ENCODE measurements around the gene DTNB.
"Not testable (repeated sequence)": the region's sequence is repeated elsewhere in the genome, so short reads cannot be mapped to it uniquely, and the experiment has no call there.

Gene DTNB

DNA sequence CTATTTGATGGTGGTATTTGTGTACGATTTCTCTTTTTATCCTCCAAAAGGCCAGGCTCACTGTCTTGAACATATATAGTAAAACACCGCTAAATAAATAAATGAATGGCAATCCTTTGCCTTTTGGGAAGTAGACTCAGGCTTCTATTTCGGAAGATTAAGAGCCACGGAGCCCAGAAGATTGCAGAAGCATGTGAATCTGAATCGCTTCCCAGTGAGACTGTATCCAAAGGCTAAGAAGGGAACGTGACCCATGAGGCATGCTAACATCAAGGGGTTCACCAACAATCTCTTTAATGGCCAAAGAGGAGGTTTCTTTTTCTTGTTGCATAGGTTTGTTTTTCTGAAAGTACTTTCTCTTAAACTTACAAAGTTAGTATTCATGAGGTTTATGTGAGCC, 261.6 kb downstream of the DTNB start:
- DNase-seq = no peak

DNA sequence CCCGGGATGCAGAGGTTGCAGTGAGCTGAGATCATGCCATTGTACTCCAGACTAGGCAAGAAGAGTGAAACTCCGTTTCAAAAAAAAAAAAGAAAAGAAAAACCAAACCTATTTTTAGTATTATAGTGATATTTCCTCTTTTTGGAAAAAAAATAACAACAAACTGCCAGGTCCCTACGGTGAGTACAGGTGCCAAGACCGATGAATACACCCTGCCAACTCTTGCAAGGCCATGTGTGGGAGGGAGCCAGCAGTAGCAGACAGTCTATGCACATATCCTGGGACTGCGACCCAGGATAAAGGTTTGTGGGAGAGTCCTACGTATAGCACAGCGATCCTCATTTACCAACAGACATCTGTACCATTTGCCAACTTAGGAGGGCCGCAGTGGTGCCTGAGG, 262.1 kb downstream of the DTNB start:
- DNase-seq = no peak

DNA sequence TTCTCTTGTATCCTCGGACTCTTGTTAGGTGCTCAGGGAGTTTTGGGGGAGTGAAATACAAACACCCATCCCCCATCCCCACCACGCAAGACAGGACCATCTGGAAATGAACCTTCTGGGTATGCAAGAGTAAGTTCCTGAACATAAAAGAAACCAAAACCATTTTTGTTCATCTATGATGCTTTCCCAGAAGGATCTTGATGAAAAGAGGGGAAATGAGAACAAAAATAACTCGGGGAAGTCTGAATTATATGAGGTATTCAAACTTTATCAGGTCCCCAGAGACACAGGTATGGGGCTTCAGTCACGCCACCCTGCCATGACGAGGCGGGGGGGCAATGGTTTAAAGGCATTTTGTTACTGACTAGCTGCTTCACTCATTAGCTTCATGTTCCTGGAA, 263.0 kb downstream of the DTNB start:
- DNase-seq = no peak

DNA sequence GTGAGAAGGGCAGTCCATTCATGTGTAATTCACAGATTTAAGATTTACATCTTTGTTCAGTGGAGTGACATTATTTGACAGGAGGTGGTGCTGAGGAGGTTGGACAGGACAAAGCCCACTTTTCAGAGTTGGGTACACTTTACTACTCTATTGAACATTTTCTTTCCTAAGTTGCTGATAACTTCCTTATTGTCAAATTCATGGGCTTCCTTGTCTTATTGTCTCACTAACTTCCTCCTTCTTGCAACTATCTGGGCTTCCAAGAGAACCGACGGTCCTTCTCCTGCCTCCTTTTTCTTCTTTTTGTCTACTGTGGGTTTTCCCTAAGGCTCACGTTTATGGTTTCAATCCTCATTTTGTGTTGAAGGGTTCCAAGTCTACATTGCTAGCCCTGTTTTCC, 263.9 kb downstream of the DTNB start:
- no peak for DNase-seq

DNA sequence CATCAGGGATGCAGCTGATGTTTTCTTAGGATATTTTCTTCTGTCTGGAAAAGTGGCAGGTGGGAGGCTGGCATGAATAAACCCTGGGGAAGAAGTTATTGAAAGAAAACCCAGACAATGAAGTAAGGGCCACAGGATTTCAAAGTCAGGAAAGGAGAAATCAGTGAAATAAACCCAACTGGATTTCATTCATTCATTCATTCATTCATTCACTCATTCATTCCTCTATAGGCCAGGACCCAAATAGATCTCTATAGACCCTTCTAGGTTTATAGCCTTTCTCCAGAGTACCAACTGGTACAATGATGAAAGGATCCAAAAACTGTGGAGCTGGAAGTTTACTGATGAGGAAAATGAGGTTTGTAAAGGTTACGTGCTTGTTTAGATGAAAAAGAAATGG, 264.3 kb downstream of the DTNB start:
- no peak for DNase-seq

DNA sequence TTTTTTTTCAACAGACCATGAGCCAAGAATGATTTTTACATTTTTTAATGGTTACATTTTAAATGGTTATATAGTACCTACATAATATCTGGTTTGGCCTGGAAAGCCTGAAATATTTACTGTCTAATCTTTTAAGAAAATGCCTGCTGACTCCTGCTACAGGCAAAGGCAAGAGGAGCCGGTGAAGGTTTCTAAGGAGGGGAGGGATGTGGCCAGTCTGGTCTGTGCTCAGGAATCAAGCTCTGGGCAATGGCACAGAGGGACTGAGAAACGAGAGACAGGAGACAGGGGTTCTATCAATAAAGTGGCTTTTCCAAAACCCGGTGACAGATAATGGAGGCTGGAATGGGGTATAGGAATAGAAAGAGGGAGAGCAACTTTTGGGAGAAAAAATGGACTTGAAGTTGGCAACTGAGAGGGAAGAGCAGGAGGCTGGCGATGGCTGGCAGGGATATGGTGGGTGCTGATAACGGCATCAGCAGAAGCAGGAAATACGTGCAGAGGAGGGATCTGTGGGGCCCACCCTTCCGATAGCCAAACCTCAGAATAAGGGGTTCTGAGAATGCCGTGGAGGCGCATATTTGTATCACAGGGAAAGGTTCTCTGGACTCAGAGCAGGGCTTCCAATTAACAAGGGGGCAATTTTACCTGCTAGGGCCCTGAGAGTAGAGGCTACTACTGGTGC, 267.6 kb downstream of the DTNB start:
- DNase-seq = no peak

DNA sequence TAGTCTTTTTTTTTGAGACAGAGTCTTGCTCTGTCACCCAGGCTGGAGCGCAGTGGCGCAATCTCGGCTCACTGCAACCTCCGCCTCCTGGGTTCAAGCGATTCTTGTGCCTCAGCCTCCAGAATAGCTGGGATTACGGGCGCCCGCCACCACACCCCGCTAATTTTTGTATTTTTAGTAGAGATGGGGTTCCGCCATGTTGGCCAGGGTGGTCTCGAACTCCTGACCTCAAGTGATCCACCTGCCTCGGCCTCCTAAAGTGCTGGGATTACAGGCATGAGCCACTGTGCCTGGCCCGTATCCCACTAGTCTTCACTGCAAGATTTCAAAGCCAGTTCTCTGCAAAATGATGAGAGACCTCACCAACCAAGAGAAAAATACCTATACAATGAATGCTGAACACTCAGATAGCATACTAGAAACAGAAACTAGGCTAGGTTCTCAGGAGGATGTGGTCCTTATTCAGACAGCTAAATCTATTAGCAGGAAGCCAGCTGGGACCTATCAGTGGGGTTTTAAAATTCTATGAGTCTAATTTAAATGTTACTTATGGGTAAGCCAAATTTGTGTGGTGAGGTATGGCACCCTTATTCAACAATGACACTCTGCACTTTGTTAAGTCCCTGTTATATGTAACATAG, 270.1 kb downstream of the DTNB start:
- not testable (repeated sequence) for DNase-seq

DNA sequence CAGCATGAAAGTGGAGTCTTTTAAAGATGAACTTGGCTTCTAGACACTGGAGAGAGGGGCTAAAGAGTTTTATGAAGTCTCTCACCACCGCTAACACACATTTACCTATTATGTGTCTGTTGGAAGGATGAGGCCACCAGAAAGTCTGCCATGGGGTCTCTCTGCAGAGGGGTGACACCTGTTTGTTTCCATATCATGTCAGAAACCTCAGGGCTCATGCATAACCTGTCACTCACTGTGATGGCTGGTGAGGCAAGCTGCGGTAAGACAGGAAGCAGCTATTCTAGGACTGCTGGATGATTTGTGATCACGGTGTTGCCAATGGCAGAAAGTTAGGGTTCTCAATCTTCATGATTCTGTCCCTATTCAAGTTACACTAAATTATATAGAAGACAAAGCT, 270.9 kb downstream of the DTNB start:
- DNase-seq = no peak

DNA sequence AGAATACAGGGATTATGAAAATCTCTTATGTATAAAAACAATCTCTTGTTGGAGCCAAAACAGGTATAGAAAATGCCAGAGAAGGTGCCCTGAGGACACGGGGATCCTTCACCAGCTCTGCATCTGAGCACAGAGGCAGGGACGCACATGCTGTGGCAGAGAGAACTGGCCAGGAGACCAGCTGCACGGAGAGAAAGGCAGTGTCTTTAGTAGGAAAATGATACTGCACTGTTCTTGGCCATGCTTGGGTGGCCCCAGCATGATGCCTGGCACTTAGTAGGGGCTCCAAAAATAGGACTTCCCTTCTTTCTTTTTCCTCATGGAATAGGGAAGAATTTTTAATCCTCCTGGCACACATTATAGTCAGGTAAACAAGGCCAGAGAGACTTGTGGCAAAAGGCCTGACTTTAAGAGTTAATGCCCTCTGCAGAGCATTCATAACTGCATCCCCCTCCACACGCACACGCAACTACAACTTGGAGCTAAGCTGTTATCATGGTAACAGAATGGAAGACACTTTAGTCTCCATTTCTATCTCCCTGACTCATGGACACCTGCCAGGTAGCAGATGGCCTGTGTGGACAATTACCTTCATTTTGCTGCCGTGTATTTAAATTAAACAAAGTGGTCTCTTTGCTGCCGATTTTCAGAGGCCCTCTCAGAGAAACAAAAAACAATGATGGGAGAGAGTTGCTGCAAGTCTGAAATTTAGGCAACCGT, 271.9 kb downstream of the DTNB start:
- no peak for DNase-seq

DNA sequence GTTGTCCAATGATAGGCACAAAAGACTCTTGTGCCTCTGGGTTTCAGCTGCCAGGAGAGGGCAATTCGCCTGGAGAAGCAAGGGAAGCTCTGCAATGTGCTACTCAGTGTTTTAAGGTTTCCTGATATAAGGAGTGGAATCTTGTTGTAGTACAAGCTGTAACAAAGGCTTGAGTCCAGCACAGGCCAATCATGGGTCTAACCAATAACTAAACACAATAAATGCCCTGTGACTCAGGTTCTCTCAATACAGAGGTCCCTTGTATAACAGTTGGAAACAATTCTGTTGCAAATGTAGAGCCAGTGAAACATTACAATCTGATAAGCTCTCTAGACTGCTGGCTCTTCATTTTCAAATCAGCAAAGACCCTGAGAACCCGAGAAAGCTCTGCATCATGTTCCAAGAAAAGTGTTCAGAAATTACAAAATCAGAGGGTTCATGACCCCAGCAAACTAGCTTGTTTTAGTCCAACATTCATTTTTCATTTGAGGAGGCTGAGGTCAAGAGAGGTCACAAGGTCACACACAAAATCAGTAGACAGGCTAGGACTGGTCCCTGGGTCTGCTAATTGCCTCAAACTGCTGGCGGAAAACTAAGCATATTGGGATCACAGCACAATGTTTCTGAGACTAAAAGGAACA, 272.7 kb downstream of the DTNB start:
- DNase-seq = no peak

DNA sequence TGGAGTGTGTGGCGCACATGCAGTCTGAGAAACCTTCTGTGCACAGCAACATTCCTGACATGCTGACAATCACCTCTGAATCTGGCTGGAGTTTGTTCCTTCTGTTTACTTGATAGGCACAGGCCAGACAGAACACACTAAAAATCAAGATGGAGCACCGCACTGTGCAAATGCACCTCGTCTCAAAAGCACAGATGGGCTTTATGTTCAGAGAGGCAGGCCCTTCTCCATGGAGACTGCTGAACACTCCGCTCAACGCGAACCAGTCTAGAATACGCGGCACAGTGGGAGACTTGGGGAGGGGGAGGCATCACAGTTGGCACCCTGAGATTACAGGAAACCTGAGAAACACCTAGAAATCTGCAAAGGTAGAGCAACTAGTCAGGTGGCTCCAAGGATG, 273.2 kb downstream of the DTNB start:
- DNase-seq = no peak

DNA sequence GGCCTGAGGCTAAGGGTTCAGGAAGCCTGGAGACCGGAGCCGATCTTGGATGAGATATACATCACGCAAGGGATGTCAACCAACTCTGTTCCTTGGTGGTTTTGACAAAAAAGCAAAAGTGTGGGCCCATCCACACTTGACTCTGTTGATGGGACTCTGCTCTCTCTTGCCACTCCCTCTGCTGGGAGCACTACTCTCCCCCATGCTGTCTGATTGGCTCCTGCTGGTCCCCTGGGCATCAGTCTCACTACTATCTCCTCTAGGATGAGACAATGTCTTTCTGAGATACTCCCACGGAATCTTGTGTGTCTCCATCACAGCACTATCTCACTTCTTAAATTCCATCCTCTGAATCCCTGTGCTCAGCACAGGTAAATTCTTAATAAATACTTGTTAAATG, 274.8 kb downstream of the DTNB start:
- no peak for DNase-seq

DNA sequence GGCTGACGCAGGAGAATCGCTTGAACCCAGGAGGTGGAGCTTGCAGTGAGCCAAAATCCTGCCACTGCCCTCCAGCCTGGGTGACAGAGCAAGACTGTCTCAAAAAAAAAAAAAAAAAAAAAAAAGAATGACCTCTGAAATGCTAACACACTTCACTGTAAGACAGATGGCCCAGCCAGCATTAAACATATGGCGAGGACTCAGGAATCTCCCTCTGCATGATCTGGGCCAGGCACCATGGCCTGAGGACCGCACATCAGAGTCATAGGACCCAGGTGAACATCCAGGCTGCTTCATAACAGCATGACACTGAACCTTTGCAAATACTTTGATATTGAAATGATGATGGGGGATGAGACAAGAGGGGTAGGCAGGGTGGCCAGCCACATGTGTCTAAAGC, 275.6 kb downstream of the DTNB start:
- DNase-seq = no peak

DNA sequence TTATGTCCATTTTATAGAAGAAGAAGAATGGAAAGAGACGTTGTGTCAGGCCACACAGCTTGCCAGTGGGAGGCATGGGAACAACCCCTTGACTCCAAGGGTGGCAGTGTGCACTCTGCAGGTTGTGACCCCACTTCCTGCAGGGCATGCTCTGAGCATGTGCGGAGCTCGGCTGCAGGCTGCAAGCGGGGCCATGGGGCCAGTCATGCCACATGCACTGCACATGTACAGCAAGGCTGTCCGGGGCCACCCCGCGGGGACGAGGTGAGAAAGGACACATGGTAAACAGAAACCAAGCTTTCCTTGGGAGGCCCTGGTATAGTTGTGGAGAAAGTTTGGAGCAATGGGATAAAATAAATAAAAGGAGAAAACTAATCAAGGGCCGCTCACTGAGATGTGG, 284.2 kb downstream of the DTNB start:
- DNase-seq = no peak

DNA sequence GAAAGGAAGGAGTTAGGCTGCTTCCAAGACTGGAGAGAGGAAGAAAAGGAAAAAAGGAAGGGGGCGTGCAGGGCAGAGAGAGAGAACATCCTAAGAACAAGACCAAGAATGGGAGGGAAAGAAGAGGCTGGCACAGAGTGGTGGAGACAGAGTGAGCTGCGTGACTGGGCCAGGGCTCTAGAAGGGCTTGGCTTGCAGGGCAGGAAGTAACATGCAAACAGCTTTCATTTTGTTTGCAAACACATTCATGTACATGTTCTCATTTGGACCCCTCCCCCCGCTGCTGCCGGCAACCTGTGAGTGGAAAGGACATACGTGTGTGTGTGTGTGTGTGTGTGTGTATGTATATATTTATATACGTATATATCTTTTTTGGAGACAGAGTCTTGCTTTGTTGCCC, 284.9 kb downstream of the DTNB start:
- DNase-seq = no peak

DNA sequence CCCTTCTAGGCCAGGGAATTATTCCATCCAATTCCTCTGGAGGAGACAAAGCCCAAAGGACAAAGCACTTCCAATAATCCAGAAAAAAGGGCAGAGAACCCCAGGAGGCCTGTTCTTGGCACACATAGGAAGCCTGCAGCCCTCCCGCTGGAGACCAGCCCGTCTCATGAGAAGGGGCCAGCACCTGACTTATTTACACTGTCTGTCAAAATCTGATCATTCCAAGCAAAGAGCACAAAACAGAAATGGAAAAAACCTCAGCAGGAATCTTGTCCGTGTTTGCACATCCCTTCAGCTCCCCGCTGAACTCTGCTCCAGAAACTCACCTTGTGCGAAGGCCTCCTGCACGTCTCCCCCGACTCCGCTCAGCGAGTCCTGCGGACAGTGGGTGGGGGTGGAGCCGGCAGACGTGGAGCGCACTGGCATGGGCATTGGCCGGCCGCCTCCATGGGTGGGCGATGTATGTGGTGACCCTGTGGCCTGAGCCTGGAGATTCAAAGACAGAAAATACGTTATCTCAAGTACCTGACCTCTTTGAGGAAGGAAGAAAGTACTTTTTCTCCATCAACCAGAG, 285.4 kb downstream of the DTNB start:
- DNase-seq = no peak

DNA sequence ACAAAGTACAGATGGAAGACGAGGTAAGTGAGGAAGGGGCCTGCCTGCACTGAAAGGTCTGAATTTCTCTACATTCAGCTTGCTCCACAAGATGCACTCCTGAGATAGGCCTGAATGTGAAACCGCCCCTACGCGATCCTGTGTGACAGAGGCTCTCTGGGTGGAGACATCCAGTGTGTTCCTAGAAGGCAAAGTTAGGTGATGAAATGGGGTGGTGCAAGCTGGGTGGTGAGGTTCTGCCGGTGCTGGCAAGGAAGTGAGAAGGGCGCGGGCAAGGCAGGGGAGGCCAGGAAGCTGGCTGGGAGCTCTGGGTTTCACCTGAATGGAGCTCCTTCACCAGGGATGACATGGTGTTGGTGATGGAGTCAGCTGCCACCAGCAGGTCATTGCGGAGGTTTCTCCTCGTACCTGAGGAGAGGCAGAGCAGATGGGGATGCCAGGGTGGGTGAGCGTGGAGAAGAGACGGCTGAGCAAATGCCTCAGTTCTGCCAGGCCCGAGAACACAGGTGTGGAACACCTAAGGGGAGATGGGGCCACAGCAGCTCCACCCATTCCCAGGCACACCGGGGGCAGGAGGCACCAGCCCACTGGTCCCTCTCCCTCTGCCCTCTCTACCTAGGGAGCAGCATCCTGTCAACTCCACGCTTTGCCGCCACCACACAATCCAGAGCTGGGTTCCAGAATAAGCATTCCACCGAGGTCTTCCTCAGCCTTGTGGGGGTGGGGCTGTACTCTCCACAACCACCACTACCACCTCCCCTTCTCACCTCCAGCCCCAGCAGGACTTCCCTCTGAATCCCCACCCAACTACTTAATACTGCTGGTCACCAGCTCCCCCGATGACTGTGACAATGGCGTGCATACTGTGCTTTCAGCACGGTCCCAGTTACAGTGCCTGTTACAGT, 286.2 kb downstream of the DTNB start:
- DNase-seq = no peak

DNA sequence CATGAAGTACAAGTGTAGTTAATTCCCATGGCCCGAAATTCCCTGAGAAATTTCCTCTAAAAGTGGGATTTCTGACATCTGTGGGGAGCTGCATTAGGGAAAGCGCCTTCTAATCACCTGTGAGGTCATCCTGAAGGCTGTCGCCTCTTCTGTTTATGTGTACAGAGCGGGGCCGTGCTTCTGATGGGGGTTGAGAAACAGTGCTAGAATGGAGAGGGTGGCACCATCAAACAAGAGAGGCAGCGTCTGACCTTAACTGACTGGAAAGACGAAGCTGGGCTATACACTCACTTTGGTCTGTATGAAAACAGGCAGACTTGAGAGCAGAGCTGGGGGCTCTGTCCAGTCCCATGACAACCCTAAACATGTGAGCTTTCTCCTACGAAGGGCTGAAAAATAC, 287.5 kb downstream of the DTNB start:
- no peak for DNase-seq

DNA sequence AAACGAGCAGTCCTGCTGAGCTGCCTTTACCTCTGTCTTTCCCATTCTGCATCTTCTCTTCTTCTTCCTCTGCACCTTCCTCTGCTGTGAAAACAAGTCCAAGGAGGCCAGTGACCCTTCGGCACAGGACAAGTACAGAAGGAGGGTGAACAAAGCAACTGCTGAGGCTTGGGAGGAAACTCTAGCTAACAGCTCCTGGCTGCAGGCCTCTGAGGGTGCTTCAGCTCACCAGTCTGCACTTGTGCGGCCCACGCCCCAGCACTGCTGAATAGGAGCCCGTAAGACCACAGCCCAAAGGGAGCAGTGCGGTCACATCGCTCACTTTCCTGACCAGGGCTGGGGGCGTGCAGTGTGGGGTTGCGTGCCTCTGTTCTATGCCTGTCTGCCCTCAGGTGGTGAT, 289.6 kb downstream of the DTNB start:
- DNase-seq = no peak

DNA sequence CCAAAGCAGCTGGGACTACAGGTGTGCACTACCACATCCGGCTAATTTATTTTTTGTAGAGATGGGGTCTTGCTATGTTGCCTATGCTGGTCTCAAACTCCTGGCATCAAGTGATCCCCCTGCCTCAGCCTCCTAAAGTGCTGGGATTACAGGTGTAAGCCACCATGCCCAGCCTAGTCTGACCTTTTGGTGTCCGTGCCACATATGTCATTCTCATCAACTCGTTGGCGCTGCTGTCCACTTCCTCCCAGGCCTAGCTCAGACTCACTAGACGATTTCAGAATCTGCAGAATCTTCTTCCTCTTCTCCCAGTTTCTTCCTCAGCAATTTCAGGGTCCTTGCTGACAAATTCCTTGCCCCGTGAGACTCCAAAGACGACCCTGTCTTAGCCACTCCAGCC, 291.9 kb downstream of the DTNB start:
- DNase-seq = no peak

DNA sequence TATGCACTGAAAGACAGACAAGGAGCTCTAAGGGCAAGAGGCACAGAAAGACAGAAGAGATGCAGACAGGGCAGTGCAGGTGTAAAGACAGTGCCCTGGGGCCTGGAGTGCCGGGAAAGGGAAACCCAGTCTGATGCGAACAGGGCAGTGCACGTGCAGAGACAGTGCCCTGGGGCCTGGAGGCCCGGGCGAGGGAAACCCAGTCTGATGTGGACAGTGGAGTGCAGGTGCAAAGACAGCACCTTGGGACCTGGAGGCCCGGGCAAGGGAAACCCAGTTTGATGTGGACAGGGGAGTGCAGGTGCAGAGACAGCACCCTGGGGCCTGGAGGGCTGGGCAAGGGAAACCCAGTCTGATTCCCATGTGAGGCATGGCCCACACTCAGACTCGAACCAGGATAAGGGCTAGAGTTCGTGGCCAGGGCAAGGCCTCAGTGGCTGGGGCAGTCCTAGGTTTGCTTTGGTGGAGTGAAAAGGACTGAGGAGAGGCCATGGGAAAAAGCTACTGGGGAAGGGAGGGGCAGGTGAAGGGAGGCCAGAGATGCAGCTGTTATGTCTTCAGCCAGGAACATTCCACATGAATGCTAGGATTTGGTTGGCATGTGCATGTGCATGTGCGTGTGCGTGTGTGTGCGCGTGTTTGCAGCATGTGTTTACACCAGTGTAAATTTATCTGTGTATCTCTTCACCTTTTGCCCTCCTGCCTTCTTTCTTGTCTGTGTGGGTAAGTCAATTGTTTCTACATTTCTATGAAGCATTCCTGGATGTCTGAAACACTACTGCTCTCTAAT, 292.6 kb downstream of the DTNB start:
- DNase-seq = no peak

DNA sequence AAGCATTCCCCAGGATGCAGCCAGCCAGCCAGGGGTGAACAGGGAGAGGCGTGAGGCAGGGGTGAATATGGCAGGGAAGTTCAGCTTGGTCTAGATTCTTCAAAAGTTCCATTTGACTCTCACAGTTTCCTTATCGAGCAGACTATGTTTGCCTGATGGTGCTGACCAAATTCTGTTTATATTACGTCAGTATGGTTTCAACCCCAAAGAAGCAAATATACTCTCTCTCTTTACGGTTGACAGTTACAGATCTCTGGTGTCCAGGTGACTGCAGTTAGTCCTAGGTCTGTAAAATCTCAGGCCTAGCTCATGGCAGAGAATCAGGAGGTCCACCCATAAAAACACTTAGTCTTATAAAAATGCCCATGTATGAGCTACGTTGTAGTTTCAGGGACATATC, 293.4 kb downstream of the DTNB start:
- DNase-seq = no peak
